ENCODE data around the gene RFX2.
"Not testable (repeated sequence)": the region's sequence is repeated elsewhere in the genome, so short reads cannot be mapped to it uniquely, and the experiment has no call there.

GRCh38 chr19:6106643-6107294 is 3.5 kb downstream of the RFX2 start:
- not testable (repeated sequence) for TF ChIP-seq CTCF, POLR2A (IDR thresholded peaks at IDR 0.05)
